HEK293 (cell line): Measurements from ENCODE around the gene PLPP7.

Experiments used
- CTCF ChIA-PET: fragments of 350-600 bp; formaldehyde crosslinking; extraction: SDS; loops from one replicate; lab custom pipeline; 2021; ENCODE audit warnings: antibody characterized with exemption; lab: Yijun Ruan, JAX
- POLR2A ChIA-PET: fragments of 300-600 bp; formaldehyde crosslinking; extraction: SDS; loops from one replicate; lab custom pipeline; 2020; ENCODE audit warnings: antibody characterized with exemption, inconsistent platforms; lab: Yijun Ruan, JAX
- H3K27ac ChIP-seq: fragments of 200-500 bp; sonication (Bioruptor generic); 2 replicates; pipeline ENCODE4 v1.5.1; 2014; ENCODE audit warnings: low read depth, low read length, control low read depth, inconsistent platforms; ENCODE audit errors: extremely low read depth
- H3K36me3 ChIP-seq, 2 experiments: fragments of 200-500 bp in 1 of 2; sonication (Bioruptor generic) in 1 of 2; 1 replicate in 1 of 2; 2 replicates in 1 of 2; pipeline ENCODE4 v1.5.1; 2014 to 2017; ENCODE audit warnings: inconsistent platforms in 2 of 2, low read length in 2 of 2; ENCODE audit not compliant: control insufficient read depth in 2 of 2, insufficient read depth in 1 of 2
- H3K4me1 ChIP-seq: fragments of 200-500 bp; sonication (Bioruptor generic); 2 replicates; pipeline ENCODE4 v1.5.1; 2014; ENCODE audit warnings: mild to moderate bottlenecking, low read length, inconsistent platforms; ENCODE audit not compliant: control insufficient read depth, insufficient read depth
- H3K4me3 ChIP-seq: 2 replicates; pipeline ENCODE4 v1.5.1; 2011; ENCODE audit warnings: low read depth, mild to moderate bottlenecking, control low read depth, low read length, moderate library complexity
- H3K9me3 ChIP-seq: fragments of 200-500 bp; sonication (Bioruptor generic); 2 replicates; pipeline ENCODE4 v1.5.1; 2014; ENCODE audit warnings: low read depth, low read length, inconsistent platforms; ENCODE audit not compliant: control insufficient read depth, insufficient read depth
- EGR2 ChIP-seq: fragments of 450-650 bp; formaldehyde crosslinking; IDR thresholded peaks from 2 replicates; pipeline ENCODE4 v1.5.1; 2016; ENCODE audit warnings: low read depth, missing biosample characterization, missing genetic modification characterization
- MZF1 ChIP-seq: fragments of 450-650 bp; formaldehyde crosslinking; IDR thresholded peaks from 2 replicates; pipeline ENCODE4 v1.5.1; 2017; ENCODE audit warnings: missing biosample characterization, missing genetic modification characterization, borderline replicate concordance
- RBAK ChIP-seq: fragments of 450-650 bp; formaldehyde crosslinking; IDR thresholded peaks from 2 replicates; pipeline ENCODE4 v1.5.1; 2016; ENCODE audit warnings: missing biosample characterization, missing genetic modification characterization
- SP2 ChIP-seq: fragments of 450-650 bp; formaldehyde crosslinking; IDR thresholded peaks from 2 replicates; pipeline ENCODE4 v1.5.1; 2016; ENCODE audit warnings: missing biosample characterization, missing genetic modification characterization
- ZIC2 ChIP-seq: fragments of 450-650 bp; formaldehyde crosslinking; IDR thresholded peaks from 2 replicates; pipeline ENCODE4 v1.5.1; 2016; ENCODE audit warnings: missing biosample characterization, missing genetic modification characterization
- ZNF140 ChIP-seq: fragments of 450-650 bp; formaldehyde crosslinking; IDR thresholded peaks from 2 replicates; pipeline ENCODE4 v1.5.1; 2016; ENCODE audit warnings: missing biosample characterization, missing genetic modification characterization
- ZNF146 ChIP-seq: fragments of 450-650 bp; formaldehyde crosslinking; IDR thresholded peaks from 2 replicates; pipeline ENCODE4 v1.5.1; 2016; ENCODE audit warnings: missing biosample characterization, missing genetic modification characterization
- ZNF239 ChIP-seq: fragments of 450-650 bp; formaldehyde crosslinking; IDR thresholded peaks from 2 replicates; pipeline ENCODE4 v1.5.1; 2016; ENCODE audit warnings: missing biosample characterization, missing genetic modification characterization
- ZNF394 ChIP-seq: fragments of 450-650 bp; formaldehyde crosslinking; IDR thresholded peaks from 2 replicates; pipeline ENCODE4 v1.5.1; 2016; ENCODE audit warnings: missing biosample characterization, missing genetic modification characterization, mild to moderate bottlenecking, moderate library complexity, borderline replicate concordance
- TF ChIP-seq, protein P1 (sequence below): fragments of 450-650 bp; formaldehyde crosslinking; IDR thresholded peaks from 2 replicates; pipeline ENCODE4 v1.5.1; 2016; ENCODE audit warnings: missing biosample characterization, missing genetic modification characterization
- TF ChIP-seq, protein P2 (sequence below): fragments of 450-650 bp; formaldehyde crosslinking; IDR thresholded peaks from 2 replicates; pipeline ENCODE4 v1.5.1; 2016; ENCODE audit warnings: missing biosample characterization, missing genetic modification characterization
- TF ChIP-seq, protein P3 (sequence below): fragments of 450-650 bp; formaldehyde crosslinking; IDR thresholded peaks from 2 replicates; pipeline ENCODE4 v1.5.1; 2016; ENCODE audit warnings: missing biosample characterization, missing genetic modification characterization

Gene PLPP7

DNA sequence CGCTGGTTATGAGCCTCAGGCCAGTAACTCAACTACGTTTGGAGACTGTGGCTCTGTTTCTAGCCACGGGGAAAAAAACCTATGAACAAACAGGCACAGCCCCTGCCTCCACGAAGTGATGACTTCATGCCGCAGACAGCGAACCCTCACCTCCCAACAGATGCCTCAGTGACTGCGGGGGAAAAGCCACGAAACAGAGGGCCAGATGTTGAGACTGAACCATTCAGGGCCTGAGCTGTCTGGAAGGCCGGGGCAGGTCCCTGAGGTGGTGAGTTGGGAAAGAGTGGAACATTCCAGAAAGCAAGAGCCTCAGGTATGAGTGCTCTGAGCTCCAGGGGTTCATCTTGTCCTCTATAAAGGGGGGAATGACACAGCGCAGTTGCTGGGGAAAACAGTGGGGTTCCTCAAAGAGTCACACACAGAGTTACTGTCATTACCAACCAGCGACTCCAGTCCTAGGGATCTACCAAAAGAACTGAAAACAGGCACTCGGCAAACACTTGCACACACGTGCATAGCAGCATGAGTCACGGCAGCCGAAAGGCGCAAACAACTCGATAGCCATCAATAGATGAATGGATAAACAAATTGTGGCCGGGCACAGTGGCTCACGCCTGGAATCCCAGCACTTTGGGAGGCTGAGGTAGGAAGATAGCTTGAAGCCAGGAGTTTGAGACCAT is 15.3 kb downstream of the PLPP7 start:
- H3K27ac ChIP-seq = no peak overlapping the region
- ChIA-PET CTCF (no interaction called here), POLR2A (interaction anchor here (1.0 kb wide), 1 partner anchor 15 kb away, joined by 3 read pairs; the partner anchor contains the start of gene PLPP7)

DNA sequence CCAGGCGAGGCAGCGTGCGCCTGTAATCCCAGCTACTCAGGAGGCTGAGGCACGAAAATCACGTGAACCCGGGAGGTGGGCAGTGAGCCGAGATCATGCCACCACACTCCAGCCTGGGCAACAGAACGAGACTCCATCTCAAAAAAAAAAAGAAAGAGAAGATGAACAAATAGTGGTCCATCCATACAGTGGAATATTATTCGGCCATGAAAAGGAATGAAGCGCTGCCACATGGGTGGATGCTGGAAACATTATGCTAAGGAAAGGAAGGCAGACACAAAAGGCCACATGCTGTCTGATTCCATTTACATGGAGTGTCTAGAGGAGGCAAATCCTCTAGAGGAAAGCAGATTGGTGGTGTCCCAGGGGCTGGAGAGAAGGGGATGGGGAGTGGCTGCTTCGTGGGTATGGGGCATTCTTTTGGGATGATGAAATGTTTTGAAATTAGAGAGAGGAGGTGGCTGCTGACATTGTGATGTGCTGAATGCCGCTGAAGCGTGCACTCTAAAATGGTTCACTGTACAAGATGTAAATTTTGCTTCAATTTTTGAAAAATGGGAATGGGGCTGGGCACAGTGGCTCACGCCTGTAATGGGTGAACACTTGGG is 17.0 kb downstream of the PLPP7 start:
- CTCF ChIA-PET = interaction anchor here (0.6 to 4.4 kb wide), 4 partner anchors 8 to 163 kb away, joined by 3 to 23 read pairs (median 4); no protein-coding TSS in a partner anchor

More for the DNA sequence above, 15.3 kb downstream of the PLPP7 start:
- Histone ChIP-seq H3K9me3 (no peaks in the 10 kb centered on the region), H3K4me1 (no peaks in the 10 kb centered on the region), H3K4me3 (no peak overlapping the region), H3K36me3 (no peaks in the 10 kb centered on the region)
- no peak for TF ChIP-seq ZNF239 (tag by site-specific recombination)
- TF ChIP-seq ZIC2 (tag by site-specific recombination) = peak; percentile 35
- TF ChIP-seq ZNF140 = no peak
- TF ChIP-seq, protein P1, sequence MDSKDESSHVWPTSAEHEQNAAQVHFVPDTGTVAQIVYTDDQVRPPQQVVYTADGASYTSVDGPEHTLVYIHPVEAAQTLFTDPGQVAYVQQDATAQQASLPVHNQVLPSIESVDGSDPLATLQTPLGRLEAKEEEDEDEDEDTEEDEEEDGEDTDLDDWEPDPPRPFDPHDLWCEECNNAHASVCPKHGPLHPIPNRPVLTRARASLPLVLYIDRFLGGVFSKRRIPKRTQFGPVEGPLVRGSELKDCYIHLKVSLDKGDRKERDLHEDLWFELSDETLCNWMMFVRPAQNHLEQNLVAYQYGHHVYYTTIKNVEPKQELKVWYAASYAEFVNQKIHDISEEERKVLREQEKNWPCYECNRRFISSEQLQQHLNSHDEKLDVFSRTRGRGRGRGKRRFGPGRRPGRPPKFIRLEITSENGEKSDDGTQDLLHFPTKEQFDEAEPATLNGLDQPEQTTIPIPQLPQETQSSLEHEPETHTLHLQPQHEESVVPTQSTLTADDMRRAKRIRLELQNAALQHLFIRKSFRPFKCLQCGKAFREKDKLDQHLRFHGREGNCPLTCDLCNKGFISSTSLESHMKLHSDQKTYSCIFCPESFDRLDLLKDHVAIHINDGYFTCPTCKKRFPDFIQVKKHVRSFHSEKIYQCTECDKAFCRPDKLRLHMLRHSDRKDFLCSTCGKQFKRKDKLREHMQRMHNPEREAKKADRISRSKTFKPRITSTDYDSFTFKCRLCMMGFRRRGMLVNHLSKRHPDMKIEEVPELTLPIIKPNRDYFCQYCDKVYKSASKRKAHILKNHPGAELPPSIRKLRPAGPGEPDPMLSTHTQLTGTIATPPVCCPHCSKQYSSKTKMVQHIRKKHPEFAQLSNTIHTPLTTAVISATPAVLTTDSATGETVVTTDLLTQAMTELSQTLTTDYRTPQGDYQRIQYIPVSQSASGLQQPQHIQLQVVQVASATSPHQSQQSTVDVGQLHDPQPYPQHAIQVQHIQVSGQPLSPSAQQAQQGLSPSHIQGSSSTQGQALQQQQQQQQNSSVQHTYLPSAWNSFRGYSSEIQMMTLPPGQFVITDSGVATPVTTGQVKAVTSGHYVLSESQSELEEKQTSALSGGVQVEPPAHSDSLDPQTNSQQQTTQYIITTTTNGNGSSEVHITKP (tag by site-specific recombination) = peak; percentile 56
- TF ChIP-seq ZNF394 (tag by site-specific recombination) = no peak
- TF ChIP-seq RBAK (tag by site-specific recombination) = no peak
- TF ChIP-seq, all 188 proteins: peak for 2

DNA sequence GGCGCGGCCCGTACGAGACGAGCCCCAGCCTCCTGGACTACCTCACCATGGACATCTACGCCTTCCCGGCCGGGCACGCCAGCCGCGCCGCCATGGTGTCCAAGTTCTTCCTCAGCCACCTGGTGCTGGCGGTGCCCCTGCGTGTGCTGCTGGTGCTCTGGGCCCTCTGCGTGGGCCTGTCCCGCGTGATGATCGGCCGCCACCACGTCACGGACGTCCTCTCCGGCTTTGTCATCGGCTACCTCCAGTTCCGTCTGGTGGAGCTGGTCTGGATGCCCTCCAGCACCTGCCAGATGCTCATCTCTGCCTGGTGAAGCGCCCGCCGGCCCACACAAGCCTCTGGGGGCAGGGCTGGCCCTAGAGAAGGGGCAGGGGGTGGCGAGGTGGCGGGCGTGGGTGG is 18.5 kb downstream of the PLPP7 start:
- Histone ChIP-seq H3K36me3 (no peaks in the 10 kb centered on the region), H3K27ac (no peak overlapping the region), H3K4me1 (no peaks in the 10 kb centered on the region), H3K4me3 (no peak overlapping the region), H3K9me3 (no peaks in the 10 kb centered on the region)
- ChIA-PET POLR2A (interaction anchor here (1.3 kb wide), 1 partner anchor 23 kb away, joined by 9 read pairs; no protein-coding TSS in a partner anchor), CTCF (interaction anchor here (4.4 kb wide), 1 partner anchor 28 kb away, joined by 23 read pairs; no protein-coding TSS in a partner anchor)
- TF ChIP-seq, protein P2, sequence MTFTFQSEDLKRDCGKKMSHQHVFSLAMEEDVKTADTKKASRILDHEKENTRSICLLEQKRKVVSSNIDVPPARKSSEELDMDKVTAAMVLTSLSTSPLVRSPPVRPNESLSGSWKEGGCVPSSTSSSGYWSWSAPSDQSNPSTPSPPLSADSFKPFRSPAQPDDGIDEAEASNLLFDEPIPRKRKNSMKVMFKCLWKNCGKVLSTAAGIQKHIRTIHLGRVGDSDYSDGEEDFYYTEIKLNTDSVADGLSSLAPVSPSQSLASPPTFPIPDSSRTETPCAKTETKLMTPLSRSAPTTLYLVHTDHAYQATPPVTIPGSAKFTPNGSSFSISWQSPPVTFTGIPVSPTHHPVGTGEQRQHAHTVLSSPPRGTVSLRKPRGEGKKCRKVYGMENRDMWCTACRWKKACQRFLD = no peak
- peak; percentile 38; the same call in 1 of the 2 replicates for TF ChIP-seq EGR2

More for the DNA sequence above, 17.0 kb downstream of the PLPP7 start:
- Histone ChIP-seq H3K9me3 (no peaks in the 10 kb centered on the region), H3K4me1 (no peaks in the 10 kb centered on the region), H3K27ac (no peak overlapping the region), H3K4me3 (no peak overlapping the region), H3K36me3 (no peaks in the 10 kb centered on the region)
- peak; percentile 100 for TF ChIP-seq ZNF146 (tag by site-specific recombination)
- peak; percentile 88; the same call in 1 of the 2 replicates for TF ChIP-seq MZF1 (tag by site-specific recombination)
- TF ChIP-seq, protein P3, sequence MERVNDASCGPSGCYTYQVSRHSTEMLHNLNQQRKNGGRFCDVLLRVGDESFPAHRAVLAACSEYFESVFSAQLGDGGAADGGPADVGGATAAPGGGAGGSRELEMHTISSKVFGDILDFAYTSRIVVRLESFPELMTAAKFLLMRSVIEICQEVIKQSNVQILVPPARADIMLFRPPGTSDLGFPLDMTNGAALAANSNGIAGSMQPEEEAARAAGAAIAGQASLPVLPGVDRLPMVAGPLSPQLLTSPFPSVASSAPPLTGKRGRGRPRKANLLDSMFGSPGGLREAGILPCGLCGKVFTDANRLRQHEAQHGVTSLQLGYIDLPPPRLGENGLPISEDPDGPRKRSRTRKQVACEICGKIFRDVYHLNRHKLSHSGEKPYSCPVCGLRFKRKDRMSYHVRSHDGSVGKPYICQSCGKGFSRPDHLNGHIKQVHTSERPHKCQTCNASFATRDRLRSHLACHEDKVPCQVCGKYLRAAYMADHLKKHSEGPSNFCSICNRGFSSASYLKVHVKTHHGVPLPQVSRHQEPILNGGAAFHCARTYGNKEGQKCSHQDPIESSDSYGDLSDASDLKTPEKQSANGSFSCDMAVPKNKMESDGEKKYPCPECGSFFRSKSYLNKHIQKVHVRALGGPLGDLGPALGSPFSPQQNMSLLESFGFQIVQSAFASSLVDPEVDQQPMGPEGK (tag by site-specific recombination) = 0 out of 2 replicates have a peak, but pooled peaks have one; percentile 20
- TF ChIP-seq SP2 (tag by site-specific recombination) = no peak
- POLR2A ChIA-PET = interaction anchor here (0.7 to 1.3 kb wide), 2 partner anchors 19 to 24 kb away, joined by 3 to 9 read pairs; no protein-coding TSS in a partner anchor
